GM12878 (cell line): ENCODE data around the gene RASSF8. TPM values are rescaled to one million over a fixed set of nuclear protein-coding genes. Genes with fewer than 3 reads are reported as not detected.

Experiments
- ATAC-seq: fragments of 200-7000 bp; cut with Tn5 transposase; 3 replicates; pipeline ENCODE4 v1.9.1; 2020; ENCODE audit warnings: mild to moderate bottlenecking, moderate library complexity
- BruUV-seq: library from RNA; stranded (reverse); fragments of 400-500 nt; replicated peaks from 2 replicates; lab custom pipeline; 2021; lab: Mats Ljungman, UMichigan
- CTCF ChIA-PET: fragments of 300-600 bp; sonication (Branson Sonifier 250); formaldehyde crosslinking; extraction: SDS; loops from one replicate; lab custom pipeline; 2021; ENCODE audit warnings: inconsistent platforms; lab: Yijun Ruan, JAX
- POLR2A ChIA-PET: fragments of 350-600 bp; formaldehyde crosslinking; extraction: SDS; loops from one replicate; lab custom pipeline; 2021; ENCODE audit warnings: inconsistent platforms; lab: Charles Lee
- RAD21 ChIA-PET: fragments of 300-600 bp; sonication (Branson Sonifier 250); formaldehyde crosslinking; loops from one replicate; lab custom pipeline; 2023; ENCODE audit warnings: antibody characterized with exemption; ENCODE audit not compliant: unreplicated experiment; lab: Charles Lee
- SMC1A ChIA-PET: fragments of 300-600 bp; sonication (Branson Sonifier 250); formaldehyde crosslinking; loops from one replicate; lab custom pipeline; 2023; ENCODE audit not compliant: unreplicated experiment, uncharacterized antibody; lab: Charles Lee
- DNase-seq: peaks from one replicate; pipeline ENCODE4 v3.0.0-alpha.2; 2011; ENCODE audit warnings: low read depth, low spot score
- FAIRE-seq: peaks from 3 replicates; lab custom pipeline; 2011; peaks lifted over from hg19 to GRCh38; lab: Jason Lieb, UNC
- H2AFZ ChIP-seq: 2 replicates; pipeline ENCODE4 v1.6.0; 2011; ENCODE audit warnings: low read depth, low read length, control low read depth; ENCODE audit not compliant: control insufficient read depth
- H3K27ac ChIP-seq: 2 replicates; pipeline ENCODE4 v1.5.1; 2011; ENCODE audit warnings: control low read depth; ENCODE audit not compliant: control insufficient read depth, insufficient read depth
- H3K27me3 ChIP-seq, 2 experiments: replicated peaks in 1 of 2; 2 replicates each; pipeline versions ENCODE4 v1.6.0 to v1.6.1; 2011; ENCODE audit warnings: low read length in 1 of 2; ENCODE audit not compliant: control insufficient read depth in 2 of 2, insufficient read depth in 2 of 2
- H3K36me3 ChIP-seq, 2 experiments: 2 replicates each; pipeline ENCODE4 v1.5.1; 2011; ENCODE audit warnings: low read length in 1 of 2; ENCODE audit not compliant: control insufficient read depth in 2 of 2, insufficient read depth in 2 of 2
- H3K4me1 ChIP-seq: 2 replicates; pipeline ENCODE4 v1.6.1; 2011; ENCODE audit warnings: mild to moderate bottlenecking, low read length, moderate library complexity, mixed read lengths; ENCODE audit not compliant: control insufficient read depth, insufficient read depth
- H3K4me2 ChIP-seq: 2 replicates; pipeline ENCODE4 v1.6.0; 2011; ENCODE audit warnings: control low read depth; ENCODE audit not compliant: control insufficient read depth, insufficient read depth
- H3K4me3 ChIP-seq: fragments of 200-600 bp; sonication (generic); 2 replicates; pipeline ENCODE4 v1.5.1; 2016
- H3K79me2 ChIP-seq: 2 replicates; pipeline ENCODE4 v1.6.0; 2011; ENCODE audit warnings: low read length; ENCODE audit not compliant: control insufficient read depth, insufficient read depth
- H3K9ac ChIP-seq: 2 replicates; pipeline ENCODE4 v1.8.0; 2011; ENCODE audit warnings: low read length, control low read depth, mixed read lengths; ENCODE audit not compliant: control insufficient read depth, insufficient read depth
- H3K9me3 ChIP-seq: replicated peaks from 3 replicates; pipeline ENCODE4 v1.5.1; 2011; ENCODE audit warnings: mild to moderate bottlenecking, low read length; ENCODE audit not compliant: control insufficient read depth, insufficient read depth
- H4K20me1 ChIP-seq: 2 replicates; pipeline ENCODE4 v1.6.0; 2011; ENCODE audit not compliant: control insufficient read depth, insufficient read depth
- BRCA1 ChIP-seq: IDR thresholded peaks from 2 replicates; pipeline ENCODE4 v1.6.1; 2011; ENCODE audit warnings: low read depth, low read length, improper control_type of control experiment
- CEBPB ChIP-seq, 2 experiments: fragments of 150-350 bp in 1 of 2; IDR thresholded peaks; 2 replicates each; pipeline ENCODE4 v1.6.1; 2012 to 2014; ENCODE audit warnings: low read depth in 2 of 2, low read length in 2 of 2, borderline replicate concordance in 1 of 2, inconsistent platforms in 1 of 2
- EGR1 ChIP-seq, 2 experiments: IDR thresholded peaks; 1 replicate in 1 of 2; 2 replicates in 1 of 2; pipeline ENCODE4 v1.6.1; 2011 to 2012; ENCODE audit warnings: low read depth in 2 of 2, low read length in 2 of 2, borderline replicate concordance in 1 of 2, mild to moderate bottlenecking in 1 of 2, moderate library complexity in 1 of 2
- EZH2 ChIP-seq: IDR thresholded peaks from 2 replicates; pipeline ENCODE4 v1.6.1; 2012; ENCODE audit warnings: low read depth, mild to moderate bottlenecking, control low read depth, inconsistent platforms, low read length, borderline replicate concordance; ENCODE audit not compliant: control insufficient read depth
- FOXK2 ChIP-seq: fragments of 450-650 bp; IDR thresholded peaks from 2 replicates; pipeline ENCODE4 v1.6.1; 2017; ENCODE audit warnings: mild to moderate bottlenecking, moderate library complexity
- HDGF ChIP-seq: fragments of 450-650 bp; IDR thresholded peaks from 2 replicates; pipeline ENCODE4 v1.6.1; 2016; ENCODE audit warnings: antibody characterized with exemption
- KAT2A ChIP-seq: conservative IDR thresholded peaks from 2 replicates; pipeline ENCODE4 v1.6.1; 2011; ENCODE audit warnings: low read depth, low read length; ENCODE audit not compliant: control insufficient read depth
- MYC ChIP-seq: IDR thresholded peaks from 2 replicates; pipeline ENCODE4 v1.6.1; 2011; ENCODE audit warnings: mild to moderate bottlenecking, low read length, moderate library complexity, inconsistent platforms; ENCODE audit not compliant: insufficient read depth, insufficient replicate concordance, insufficient read length, severe bottlenecking
- NR2C2 ChIP-seq: IDR thresholded peaks from 2 replicates; pipeline ENCODE4 v1.6.1; 2011; ENCODE audit warnings: borderline replicate concordance, low read depth; ENCODE audit not compliant: control insufficient read depth, insufficient read length
- NRF1 ChIP-seq: conservative IDR thresholded peaks from 2 replicates; pipeline ENCODE4 v1.6.1; 2011; ENCODE audit warnings: mild to moderate bottlenecking, low read depth, low read length, improper control_type of control experiment
- PAX5 ChIP-seq: IDR thresholded peaks from 2 replicates; pipeline ENCODE4 v1.6.1; 2011; ENCODE audit warnings: low read depth, low read length, borderline replicate concordance
- PAX8 ChIP-seq: fragments of 450-650 bp; IDR thresholded peaks from 2 replicates; pipeline ENCODE4 v1.6.1; 2017; ENCODE audit warnings: mild to moderate bottlenecking, moderate library complexity
- PML ChIP-seq: IDR thresholded peaks from 2 replicates; pipeline ENCODE4 v1.6.1; 2012; ENCODE audit warnings: low read length, inconsistent platforms
- POLR2AphosphoS5 ChIP-seq: IDR thresholded peaks from 2 replicates; pipeline ENCODE4 v1.6.1; 2011; ENCODE audit warnings: mild to moderate bottlenecking, low read length, inconsistent platforms
- SMC3 ChIP-seq: IDR thresholded peaks from 2 replicates; pipeline ENCODE4 v1.6.1; 2011; ENCODE audit warnings: low read length, improper control_type of control experiment, borderline replicate concordance
- WGBS: methylation state at CpG from one replicate; pipeline ENCODE4 v1.1.6; 2016; ENCODE audit warnings: low lambda C conversion rate; ENCODE audit not compliant: insufficient replicate concordance, insufficient coverage; ENCODE audit errors: missing lambda C conversion rate; 5-methylcytosine and 5-hydroxymethylcytosine counted together
- in situ Hi-C: fragments of 300-500 bp; cut with MboI; formaldehyde crosslinking; loops from 9 replicates; pipeline ENCODE4 v1.14.3; 2018; ENCODE audit warnings: mixed read lengths
- intact Hi-C: fragments of 100-400 bp; cut with micrococcal nuclease; formaldehyde crosslinking; loops from one replicate; pipeline ENCODE4 v1.14.2; 2022; ENCODE audit not compliant: unreplicated experiment
- polyA plus RNA-seq, 11 experiments: library from polyadenylated mRNA; depleted of rRNA in 4 of 11; unstranded in 6 of 11; stranded (reverse) in 5 of 11; fragments of >200 nt; fragmentation: Nextera tagmentation in 4 of 11; fragmentation: Illumina TruSeq in 1 of 11; extraction: Ambion mirVana in 4 of 11; extraction: Trizol in 1 of 11; gene quantifications; 1 replicate in 1 of 11; 2 replicates in 10 of 11; pipeline versions ENCODE4 v1.2.1 to v1.2.3, GENCODE V29; 2011 to 2016; ENCODE audit warnings: inconsistent platforms in 2 of 11, missing spikeins in 2 of 11, low read depth in 1 of 11
- total RNA-seq, 4 experiments: library from RNA; depleted of rRNA in 3 of 4; stranded (reverse); fragments of >200 nt in 3 of 4; fragmentation: Illumina TruSeq in 1 of 4; extraction: Trizol in 1 of 4; gene quantifications; 2 replicates each; pipeline versions ENCODE4 v1.2.1 to v1.2.3, GENCODE V29; 2013 to 2021
- TF ChIP-seq, protein P1 (sequence below): fragments of 450-650 bp; IDR thresholded peaks from 2 replicates; pipeline ENCODE4 v1.6.1; 2016; ENCODE audit warnings: mild to moderate bottlenecking, moderate library complexity, borderline replicate concordance
- TF ChIP-seq, protein P2 (sequence below): IDR thresholded peaks from 2 replicates; pipeline ENCODE4 v1.6.1; 2012; ENCODE audit warnings: low read depth, low read length, improper control_type of control experiment

RASSF8 gene
- total and polyA plus RNA-seq, 10 of the 15 experiments (the other 5 are each of a cell fraction or from before 2014, with no cell fraction given), result 0.06 to 0.18 (median 0.08) TPM; not detected in 6

DNA sequence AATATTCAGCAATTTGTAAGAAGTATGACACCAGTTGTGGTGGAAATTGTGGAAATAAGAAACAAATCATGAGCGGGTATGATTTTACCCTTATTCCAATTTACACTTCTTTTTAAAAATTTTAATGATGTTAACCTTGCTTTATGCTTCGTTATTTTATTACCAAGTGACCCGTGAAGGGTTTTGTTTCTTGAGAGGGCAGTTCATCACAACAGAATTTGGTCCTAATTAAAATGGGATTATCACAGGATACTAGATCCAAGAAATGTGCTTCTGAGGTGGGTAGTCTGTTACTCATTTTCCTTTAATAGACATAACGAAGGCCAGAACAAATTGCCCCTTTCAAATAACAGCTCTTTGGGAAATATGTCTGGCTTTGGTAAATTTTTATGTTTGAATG, 25.5 kb upstream of the RASSF8 start (continued):
- TF ChIP-seq, protein P1, sequence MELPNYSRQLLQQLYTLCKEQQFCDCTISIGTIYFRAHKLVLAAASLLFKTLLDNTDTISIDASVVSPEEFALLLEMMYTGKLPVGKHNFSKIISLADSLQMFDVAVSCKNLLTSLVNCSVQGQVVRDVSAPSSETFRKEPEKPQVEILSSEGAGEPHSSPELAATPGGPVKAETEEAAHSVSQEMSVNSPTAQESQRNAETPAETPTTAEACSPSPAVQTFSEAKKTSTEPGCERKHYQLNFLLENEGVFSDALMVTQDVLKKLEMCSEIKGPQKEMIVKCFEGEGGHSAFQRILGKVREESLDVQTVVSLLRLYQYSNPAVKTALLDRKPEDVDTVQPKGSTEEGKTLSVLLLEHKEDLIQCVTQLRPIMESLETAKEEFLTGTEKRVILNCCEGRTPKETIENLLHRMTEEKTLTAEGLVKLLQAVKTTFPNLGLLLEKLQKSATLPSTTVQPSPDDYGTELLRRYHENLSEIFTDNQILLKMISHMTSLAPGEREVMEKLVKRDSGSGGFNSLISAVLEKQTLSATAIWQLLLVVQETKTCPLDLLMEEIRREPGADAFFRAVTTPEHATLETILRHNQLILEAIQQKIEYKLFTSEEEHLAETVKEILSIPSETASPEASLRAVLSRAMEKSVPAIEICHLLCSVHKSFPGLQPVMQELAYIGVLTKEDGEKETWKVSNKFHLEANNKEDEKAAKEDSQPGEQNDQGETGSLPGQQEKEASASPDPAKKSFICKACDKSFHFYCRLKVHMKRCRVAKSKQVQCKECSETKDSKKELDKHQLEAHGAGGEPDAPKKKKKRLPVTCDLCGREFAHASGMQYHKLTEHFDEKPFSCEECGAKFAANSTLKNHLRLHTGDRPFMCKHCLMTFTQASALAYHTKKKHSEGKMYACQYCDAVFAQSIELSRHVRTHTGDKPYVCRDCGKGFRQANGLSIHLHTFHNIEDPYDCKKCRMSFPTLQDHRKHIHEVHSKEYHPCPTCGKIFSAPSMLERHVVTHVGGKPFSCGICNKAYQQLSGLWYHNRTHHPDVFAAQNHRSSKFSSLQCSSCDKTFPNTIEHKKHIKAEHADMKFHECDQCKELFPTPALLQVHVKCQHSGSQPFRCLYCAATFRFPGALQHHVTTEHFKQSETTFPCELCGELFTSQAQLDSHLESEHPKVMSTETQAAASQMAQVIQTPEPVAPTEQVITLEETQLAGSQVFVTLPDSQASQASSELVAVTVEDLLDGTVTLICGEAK, result no peak
- TF ChIP-seq CEBPB (IDR thresholded peaks at IDR 0.05; ENCODE audit: borderline replicate concordance in 1 of 2, low read depth in 2 of 2, low read length in 2 of 2) (no peak), SMC3 (no peak), HDGF (no peak)

DNA sequence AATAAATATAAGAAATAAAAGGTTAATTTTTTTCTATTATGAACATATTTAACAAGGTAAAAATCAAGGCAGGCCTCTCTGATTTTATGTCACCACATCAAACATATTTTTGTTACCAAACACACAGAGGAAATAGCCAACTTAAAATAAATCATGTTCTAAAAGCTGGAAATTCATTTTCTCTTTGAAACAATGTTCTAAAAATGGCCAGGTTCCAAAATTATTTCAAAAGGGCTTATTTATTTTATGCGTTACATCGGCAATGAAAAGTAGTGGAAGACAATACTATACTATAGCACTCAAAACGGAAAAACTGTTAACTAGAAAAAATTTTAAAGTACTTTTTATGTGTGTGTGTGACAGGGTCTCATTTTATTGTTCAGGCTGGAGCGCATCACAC, 24.0 kb upstream of the RASSF8 start:
- POLR2A ChIA-PET, result no interaction called here
- 54% methylated on average over 4 of the region's 4 CpGs for WGBS
- Histone ChIP-seq H3K9ac (no peak overlapping the region), H3K4me1 (no peaks in the 10 kb centered on the region), H4K20me1 (no peaks in the 10 kb centered on the region), H3K4me2 (no peak overlapping the region), H3K4me3 (no peak overlapping the region), H2AFZ (no peak overlapping the region), H3K36me3 (no peaks in the 10 kb centered on the region), H3K27me3 (no peaks in the 10 kb centered on the region), H3K79me2 (no peaks in the 10 kb centered on the region), H3K27ac (no peak overlapping the region), H3K9me3 (no peaks in the 10 kb centered on the region)
- no peak for ATAC-seq
- RAD21 ChIA-PET, result no interaction called here
- TF ChIP-seq MYC (no peak), POLR2AphosphoS5 (no peak), KAT2A (no peak), PML (no peak), EGR1 (IDR thresholded peaks at IDR 0.05; ENCODE audit: borderline replicate concordance in 1 of 2, low read depth in 2 of 2, low read length in 2 of 2) (no peak), NRF1 (no peak), PAX5 (no peak), EZH2 (no peak), FOXK2 (no peak), BRCA1 (no peak), NR2C2 (no peak), PAX8 (no peak)
- TF ChIP-seq, protein P2, sequence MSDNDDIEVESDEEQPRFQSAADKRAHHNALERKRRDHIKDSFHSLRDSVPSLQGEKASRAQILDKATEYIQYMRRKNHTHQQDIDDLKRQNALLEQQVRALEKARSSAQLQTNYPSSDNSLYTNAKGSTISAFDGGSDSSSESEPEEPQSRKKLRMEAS, result no peak
- no TSS peak for BruUV-seq
- intact Hi-C loops, result no loop called here
- CTCF ChIA-PET, result interaction anchor here (0.8 kb wide), 1 partner anchor 18 kb away, joined by 3 read pairs; no protein-coding TSS in a partner anchor
- FAIRE-seq, result no peak
- no peak for DNase-seq
- SMC1A ChIA-PET, result no interaction called here
- in situ Hi-C loops, result no loop called here
